CD14-positive monocyte (primary cell): ENCODE measurements around the gene OSBP2. TPM values are rescaled to one million over a fixed set of nuclear protein-coding genes. Genes with fewer than 3 reads are reported as not detected.

Experiments
- DNase-seq, 3 donors: peaks; one replicate each; pipeline ENCODE4 v3.0.0-alpha.2; 2011 to 2022
- H2AFZ ChIP-seq: 2 replicates; pipeline ENCODE4 v1.6.0; 2012; ENCODE audit warnings: mild to moderate bottlenecking, low read depth, low read length, inconsistent platforms; ENCODE audit not compliant: insufficient read depth, poor library complexity, severe bottlenecking
- H3K27ac ChIP-seq, 2 donors: 1 replicate in 1 of 2; 2 replicates in 1 of 2; pipeline ENCODE4 v1.5.1; 2012 to 2013; ENCODE audit warnings: low read length in 2 of 2, control low read depth in 1 of 2, inconsistent platforms in 1 of 2, low read depth in 1 of 2, mild to moderate bottlenecking in 1 of 2
- H3K27me3 ChIP-seq, 2 donors: one replicate each; pipeline versions ENCODE4 v1.6.0 to v1.6.1; 2011 to 2013; ENCODE audit warnings: low read length in 2 of 2; ENCODE audit not compliant: control insufficient read depth in 2 of 2, insufficient read depth in 2 of 2
- H3K36me3 ChIP-seq, 2 donors: replicated peaks in 1 of 2; 1 replicate in 1 of 2; 2 replicates in 1 of 2; pipeline versions ENCODE4 v1.5.1 to v1.6.1; 2012 to 2013; ENCODE audit warnings: low read length in 2 of 2, control low read depth in 1 of 2, inconsistent platforms in 1 of 2, mild to moderate bottlenecking in 1 of 2; ENCODE audit not compliant: insufficient read depth in 2 of 2, control insufficient read depth in 1 of 2
- H3K4me1 ChIP-seq, 2 donors: 1 replicate in 1 of 2; 2 replicates in 1 of 2; pipeline versions ENCODE4 v1.5.1 to v1.6.1; 2012 to 2013; ENCODE audit warnings: low read length in 2 of 2, control low read depth in 1 of 2, inconsistent platforms in 1 of 2, mild to moderate bottlenecking in 1 of 2, moderate library complexity in 1 of 2; ENCODE audit not compliant: insufficient read depth in 2 of 2, control insufficient read depth in 1 of 2
- H3K4me2 ChIP-seq: replicated peaks from 2 replicates; pipeline ENCODE3; 2012; ENCODE audit warnings: low read length, moderate library complexity, mild to moderate bottlenecking; ENCODE audit not compliant: poor library complexity, severe bottlenecking; ENCODE audit errors: extremely low read depth
- H3K4me3 ChIP-seq, 3 experiments: fragments of 200-600 bp in 1 of 3; sonication (generic) in 1 of 3; replicated peaks in 1 of 3; 1 replicate in 2 of 3; 2 replicates in 1 of 3; pipeline ENCODE4 v1.5.1; 2011 to 2013; ENCODE audit warnings: low read length in 3 of 3, mild to moderate bottlenecking in 3 of 3, control low read depth in 2 of 3, low read depth in 2 of 3, inconsistent platforms in 1 of 3, moderate library complexity in 1 of 3
- H3K79me2 ChIP-seq: 2 replicates; pipeline ENCODE4 v1.6.0; 2012; ENCODE audit warnings: mild to moderate bottlenecking, control low read depth, inconsistent platforms, low read length, moderate library complexity; ENCODE audit not compliant: insufficient read depth
- H3K9ac ChIP-seq: 2 replicates; pipeline ENCODE4 v1.6.0; 2017; ENCODE audit warnings: low read length, mild to moderate bottlenecking; ENCODE audit not compliant: insufficient read depth, poor library complexity, severe bottlenecking
- H3K9me3 ChIP-seq, 2 donors: replicated peaks in 1 of 2; 1 replicate in 1 of 2; 2 replicates in 1 of 2; pipeline versions ENCODE4 v1.5.1 to v1.6.1; 2012 to 2013; ENCODE audit warnings: low read length in 2 of 2, control low read depth in 1 of 2; ENCODE audit not compliant: control insufficient read depth in 1 of 2, insufficient read depth in 1 of 2
- H4K20me1 ChIP-seq: 2 replicates; pipeline ENCODE4 v1.6.0; 2012; ENCODE audit warnings: mild to moderate bottlenecking, low read length, control low read depth, moderate library complexity; ENCODE audit not compliant: insufficient read depth
- H3K27ac Mint-ChIP-seq, 7 donors: one replicate each; pipeline ENCODE4 v1.8.0; 2020; ENCODE audit warnings: mild to moderate bottlenecking in 7 of 7, mixed read lengths in 7 of 7, moderate library complexity in 6 of 7, inconsistent platforms in 2 of 7
- H3K27me3 Mint-ChIP-seq, 3 donors: one replicate each; pipeline ENCODE4 v1.8.0; 2021 to 2022; ENCODE audit warnings: low read depth in 3 of 3, mild to moderate bottlenecking in 3 of 3, mixed read lengths in 3 of 3, moderate library complexity in 3 of 3, inconsistent platforms in 1 of 3
- H3K36me3 Mint-ChIP-seq, 2 donors: one replicate each; pipeline ENCODE4 v1.8.0; 2020; ENCODE audit warnings: mixed read lengths in 2 of 2, inconsistent platforms in 1 of 2, mild to moderate bottlenecking in 1 of 2
- H3K4me1 Mint-ChIP-seq: one replicate; pipeline ENCODE4 v1.8.0; 2020; ENCODE audit warnings: mild to moderate bottlenecking, mixed read lengths
- H3K4me3 Mint-ChIP-seq, 2 donors: one replicate each; pipeline ENCODE4 v1.8.0; 2020; ENCODE audit warnings: mild to moderate bottlenecking in 2 of 2, mixed read lengths in 2 of 2, moderate library complexity in 1 of 2
- H3K9me3 Mint-ChIP-seq, 7 donors: one replicate each; pipeline ENCODE4 v1.8.0; 2020 to 2022; ENCODE audit warnings: mixed read lengths in 7 of 7, mild to moderate bottlenecking in 6 of 7, moderate library complexity in 6 of 7, inconsistent platforms in 2 of 7
- CTCF ChIP-seq: fragments of 200-600 bp; IDR thresholded peaks from one replicate; pipeline ENCODE4 v1.8.0; 2022; ENCODE audit warnings: antibody characterized with exemption, mild to moderate bottlenecking
- WGBS: methylation state at CpG from one replicate; pipeline ENCODE4 v1.1.5; 2013; ENCODE audit warnings: missing lambda C conversion rate; ENCODE audit not compliant: insufficient coverage; 5-methylcytosine and 5-hydroxymethylcytosine counted together
- intact Hi-C, 2 donors: fragments of 100-400 bp; cut with micrococcal nuclease; formaldehyde crosslinking; loops; one replicate each; pipeline versions ENCODE4 v1.15.0 to v1.15.1; 2023
- polyA plus RNA-seq, 3 donors: library from polyadenylated mRNA; depleted of rRNA in 1 of 3; unstranded in 2 of 3; stranded (reverse) in 1 of 3; fragments of 300-500 nt in 2 of 3; fragments of >200 nt in 1 of 3; fragmentation: Illumina TruSeq in 2 of 3; gene quantifications; 1 replicate in 2 of 3; 2 replicates in 1 of 3; pipeline ENCODE4 v1.2.3, GENCODE V29; 2012 to 2021

Gene OSBP2
- polyA plus RNA-seq, 3 donors: 0.21 to 0.54 TPM; not detected in 1

DNA sequence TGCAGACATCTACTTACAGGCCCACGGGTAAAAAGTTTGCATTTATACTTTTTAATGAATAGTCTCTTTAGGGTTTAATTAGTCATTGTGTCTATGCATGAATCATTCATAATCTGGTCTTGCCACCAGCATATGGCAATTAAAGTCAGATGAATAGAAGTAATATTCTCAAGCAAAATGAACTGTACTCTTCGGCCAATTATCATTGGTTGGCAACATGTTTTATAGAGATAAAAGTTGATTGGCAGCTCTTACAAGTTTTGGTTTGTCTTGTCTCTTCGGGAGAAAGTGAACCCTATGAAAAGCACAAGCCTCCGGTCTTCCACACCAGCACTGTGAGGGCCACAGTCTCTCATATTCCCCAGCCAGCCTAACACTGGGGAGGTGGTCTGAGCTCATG lies 97.8 kb downstream of the OSBP2 start:
- intact Hi-C loops: no loop called here
- Mint-ChIP-seq H3K27me3 (peaks cover 0 to 4% (median 1%) of the 10 kb centered on the region in 3 donors), H3K4me1 (no peaks in the 10 kb centered on the region), H3K9me3 (peaks cover 0 to 6% (median 2%) of the 10 kb centered on the region in 7 donors), H3K4me3 (no peak overlapping the region), H3K27ac (no peak overlapping the region), H3K36me3 (no peaks in the 10 kb centered on the region)
- H3K9me3 ChIP-seq: no peaks in the 10 kb centered on the region
- H3K36me3 ChIP-seq: no peaks in the 10 kb centered on the region
- H3K4me2 ChIP-seq: no peak overlapping the region
- no peak for TF ChIP-seq CTCF
- no peak overlapping the region for H3K27ac ChIP-seq
- H3K79me2 ChIP-seq: no peaks in the 10 kb centered on the region
- no peak for DNase-seq
- H3K4me1 ChIP-seq: no peaks in the 10 kb centered on the region
- no peak overlapping the region for H3K4me3 ChIP-seq
- no peaks in the 10 kb centered on the region for H4K20me1 ChIP-seq
- no peak overlapping the region for H3K9ac ChIP-seq
- no peak overlapping the region for H2AFZ ChIP-seq
- no peaks in the 10 kb centered on the region for H3K27me3 ChIP-seq
- no CpG with 5 or more reads among the region's 4 CpGs for WGBS

- H3K4me3 Mint-ChIP-seq: no peak overlapping the region
- H2AFZ ChIP-seq: no peak overlapping the region
- H3K27me3 Mint-ChIP-seq: peaks cover under 1 to 7% (median 3%) of the 10 kb centered on the region in 3 donors
- no peaks in the 10 kb centered on the region for H3K79me2 ChIP-seq
- H3K27ac ChIP-seq: no peak overlapping the region
- no CpG with 5 or more reads among the region's 2 CpGs for WGBS
- no peak overlapping the region for H3K4me2 ChIP-seq
- no peak overlapping the region for H3K27ac Mint-ChIP-seq
- H3K4me1 Mint-ChIP-seq: no peaks in the 10 kb centered on the region
- intact Hi-C loops: no loop called here
- H3K4me1 ChIP-seq: no peaks in the 10 kb centered on the region
- no peak overlapping the region for H3K4me3 ChIP-seq
- H3K27me3 ChIP-seq: no peaks in the 10 kb centered on the region
- no peaks in the 10 kb centered on the region for H3K36me3 Mint-ChIP-seq
- H3K9me3 ChIP-seq: no peaks in the 10 kb centered on the region
- peaks cover 0 to 7% (median 2%) of the 10 kb centered on the region in 7 donors for H3K9me3 Mint-ChIP-seq
- no peak for DNase-seq
- no peaks in the 10 kb centered on the region for H4K20me1 ChIP-seq
- H3K9ac ChIP-seq: no peak overlapping the region
- no peak for TF ChIP-seq CTCF
- no peaks in the 10 kb centered on the region for H3K36me3 ChIP-seq
Observed at GRCh38 chr22:30795118-30795517, 100.4 kb downstream of the OSBP2 start.
